HepG2 (cell line): ENCODE measurements around the gene SULT1E1. TPM values are rescaled to one million over a fixed set of nuclear protein-coding genes. Genes with fewer than 3 reads are reported as not detected.
A peak's percentile ranks its signal among the peaks of the same experiment; 100 is the strongest.

Experiments used
- CENPBD1 ChIP-seq: sonication (generic); formaldehyde crosslinking; IDR thresholded peaks from 2 replicates; pipeline ENCODE4 v1.8.0; 2022; ENCODE audit warnings: missing genetic modification reagents, low read depth, mild to moderate bottlenecking, borderline replicate concordance
- HIVEP1 ChIP-seq: sonication (generic); formaldehyde crosslinking; IDR thresholded peaks from 2 replicates; pipeline ENCODE4 v1.4.0; 2020; ENCODE audit warnings: mild to moderate bottlenecking, missing genetic modification reagents
- IRF1 ChIP-seq: sonication (generic); formaldehyde crosslinking; IDR thresholded peaks from 2 replicates; pipeline ENCODE4 v1.4.0; 2020; ENCODE audit warnings: low read depth, mild to moderate bottlenecking, missing genetic modification reagents
- KLF13 ChIP-seq: sonication (generic); formaldehyde crosslinking; IDR thresholded peaks from 2 replicates; pipeline ENCODE4 v1.4.0; 2020; ENCODE audit warnings: mild to moderate bottlenecking, missing genetic modification reagents
- NFKBIZ ChIP-seq: IDR thresholded peaks from 2 replicates; pipeline ENCODE4 v1.6.1; 2018; ENCODE audit warnings: missing genetic modification reagents, missing compliant biosample characterization
- NR2F6 ChIP-seq, 2 experiments: IDR thresholded peaks; 2 replicates each; pipeline ENCODE4 v1.6.1; 2016; ENCODE audit warnings: antibody characterized with exemption in 1 of 2, mild to moderate bottlenecking in 1 of 2
- PHF5A ChIP-seq: IDR thresholded peaks from one replicate; pipeline ENCODE4 v1.6.1; 2018; ENCODE audit warnings: low read depth, missing genetic modification reagents; ENCODE audit not compliant: unreplicated experiment
- POGZ ChIP-seq: sonication (generic); formaldehyde crosslinking; IDR thresholded peaks from 2 replicates; pipeline ENCODE4 v1.4.0; 2020; ENCODE audit warnings: mild to moderate bottlenecking, missing genetic modification reagents
- POLR2AphosphoS2 ChIP-seq: IDR thresholded peaks from 2 replicates; pipeline ENCODE4 v1.6.1; 2011; ENCODE audit warnings: low read depth, low read length, improper control_type of control experiment
- RFXANK ChIP-seq: IDR thresholded peaks from 2 replicates; pipeline ENCODE4 v1.6.1; 2016
- SP5 ChIP-seq: IDR thresholded peaks from 2 replicates; pipeline ENCODE4 v1.6.1; 2016; ENCODE audit warnings: low read depth, borderline replicate concordance
- TBL1XR1 ChIP-seq: fragments of 150-350 bp; IDR thresholded peaks from 2 replicates; pipeline ENCODE4 v1.6.1; 2014; ENCODE audit warnings: borderline replicate concordance, low read length; ENCODE audit not compliant: partially characterized antibody
- TEF ChIP-seq: sonication (generic); formaldehyde crosslinking; IDR thresholded peaks from 2 replicates; pipeline ENCODE4 v1.5.0; 2020; ENCODE audit warnings: missing genetic modification reagents
- TGIF2 ChIP-seq: IDR thresholded peaks from 2 replicates; pipeline ENCODE4 v1.6.1; 2016; ENCODE audit warnings: control low read depth, missing compliant biosample characterization
- ZBTB25 ChIP-seq: IDR thresholded peaks from 2 replicates; pipeline ENCODE4 v1.6.1; 2018; ENCODE audit warnings: missing genetic modification reagents
- ZKSCAN8 ChIP-seq: IDR thresholded peaks from 2 replicates; pipeline ENCODE4 v1.6.1; 2016; ENCODE audit warnings: borderline replicate concordance, missing genetic modification reagents, missing compliant biosample characterization
- ZNF234 ChIP-seq: sonication (generic); formaldehyde crosslinking; conservative IDR thresholded peaks from 2 replicates; pipeline ENCODE4 v1.5.1; 2020; ENCODE audit warnings: mild to moderate bottlenecking, missing genetic modification reagents
- ZNF44 ChIP-seq: sonication (generic); formaldehyde crosslinking; IDR thresholded peaks from 2 replicates; pipeline ENCODE4 v1.5.1; 2020; ENCODE audit warnings: mild to moderate bottlenecking, missing genetic modification reagents
- ZNF484 ChIP-seq: sonication (generic); formaldehyde crosslinking; IDR thresholded peaks from 2 replicates; pipeline ENCODE4 v1.5.1; 2020; ENCODE audit warnings: mild to moderate bottlenecking, low read depth, missing genetic modification reagents, borderline replicate concordance
- ZNF616 ChIP-seq: sonication (generic); formaldehyde crosslinking; IDR thresholded peaks from 2 replicates; pipeline ENCODE4 v1.5.0; 2020; ENCODE audit warnings: low read depth, mild to moderate bottlenecking, missing genetic modification reagents
- ZNF670 ChIP-seq: sonication (generic); formaldehyde crosslinking; IDR thresholded peaks from 2 replicates; pipeline ENCODE4 v1.8.0; 2022; ENCODE audit warnings: mild to moderate bottlenecking, missing genetic modification reagents, borderline replicate concordance
- ZNF720 ChIP-seq: sonication (generic); formaldehyde crosslinking; IDR thresholded peaks from 2 replicates; pipeline ENCODE4 v1.4.0; 2020; ENCODE audit warnings: missing genetic modification reagents
- polyA plus RNA-seq, 8 experiments: library from polyadenylated mRNA; depleted of rRNA in 3 of 8; stranded (reverse) in 7 of 8; unstranded in 1 of 8; fragments of >200 nt; fragmentation: Illumina TruSeq in 4 of 8; extraction: Trizol in 4 of 8; gene quantifications; 2 replicates each; pipeline versions ENCODE4 v1.2.1 to v1.2.3, GENCODE V29; 2011 to 2016; ENCODE audit warnings: low read depth in 4 of 8, missing spikeins in 1 of 8, mixed read lengths in 1 of 8; ENCODE audit not compliant: insufficient read depth in 1 of 8
- total RNA-seq, 5 experiments: library from RNA; depleted of rRNA; stranded (reverse); fragments of >200 nt; fragmentation: Illumina TruSeq; extraction: Trizol; gene quantifications; 2 replicates each; pipeline ENCODE4 v1.2.3, GENCODE V29; 2016; ENCODE audit warnings: low read depth in 1 of 5
- TF ChIP-seq, protein P1 (sequence below): sonication (generic); formaldehyde crosslinking; IDR thresholded peaks from 2 replicates; pipeline ENCODE4 v1.8.1; 2023; ENCODE audit warnings: missing genetic modification reagents, inconsistent platforms, borderline replicate concordance
- TF ChIP-seq, protein P2 (sequence below): sonication (generic); formaldehyde crosslinking; IDR thresholded peaks from 2 replicates; pipeline ENCODE4 v1.4.0; 2020; ENCODE audit warnings: mild to moderate bottlenecking, low read depth, missing genetic modification reagents
- TF ChIP-seq, protein P3 (sequence below): IDR thresholded peaks from 2 replicates; pipeline ENCODE4 v1.6.1; 2016; ENCODE audit warnings: low read depth

SULT1E1 gene
- total and polyA plus RNA-seq, 2 of the 13 experiments (the other 11 are each of a cell fraction or from before 2014, with no cell fraction given), result 1.7 to 3.9 TPM

GRCh38 chr4:69876071-69876470, 16.1 kb upstream of the SULT1E1 start (continued):
- TF ChIP-seq, protein P1, sequence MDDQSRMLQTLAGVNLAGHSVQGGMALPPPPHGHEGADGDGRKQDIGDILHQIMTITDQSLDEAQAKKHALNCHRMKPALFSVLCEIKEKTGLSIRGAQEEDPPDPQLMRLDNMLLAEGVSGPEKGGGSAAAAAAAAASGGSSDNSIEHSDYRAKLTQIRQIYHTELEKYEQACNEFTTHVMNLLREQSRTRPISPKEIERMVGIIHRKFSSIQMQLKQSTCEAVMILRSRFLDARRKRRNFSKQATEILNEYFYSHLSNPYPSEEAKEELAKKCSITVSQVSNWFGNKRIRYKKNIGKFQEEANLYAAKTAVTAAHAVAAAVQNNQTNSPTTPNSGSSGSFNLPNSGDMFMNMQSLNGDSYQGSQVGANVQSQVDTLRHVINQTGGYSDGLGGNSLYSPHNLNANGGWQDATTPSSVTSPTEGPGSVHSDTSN (CRISPR knock-in tag), result no peak
- TF ChIP-seq IRF1 (CRISPR knock-in tag) (no peak), ZKSCAN8 (CRISPR knock-in tag) (no peak), NFKBIZ (CRISPR knock-in tag) (no peak), PHF5A (no peak), RFXANK (CRISPR knock-in tag) (no peak), ZNF616 (CRISPR knock-in tag) (no peak), TBL1XR1 (no peak), KLF13 (CRISPR knock-in tag) (no peak), ZNF720 (CRISPR knock-in tag) (no peak), TEF (CRISPR knock-in tag) (no peak), NR2F6 (IDR thresholded peaks at IDR 0.05) (no peak), NR2F6 (CRISPR knock-in tag; IDR thresholded peaks at IDR 0.05) (no peak), SP5 (CRISPR knock-in tag) (no peak), CENPBD1 (CRISPR knock-in tag) (no peak), ZNF670 (CRISPR knock-in tag) (no peak), ZNF234 (CRISPR knock-in tag) (no peak), ZNF44 (CRISPR knock-in tag) (no peak), POGZ (CRISPR knock-in tag) (peak; percentile 92), TGIF2 (CRISPR knock-in tag) (no peak), HIVEP1 (CRISPR knock-in tag) (no peak), ZBTB25 (CRISPR knock-in tag) (no peak), POLR2AphosphoS2 (no peak), ZNF484 (CRISPR knock-in tag) (no peak)
- TF ChIP-seq, protein P2, sequence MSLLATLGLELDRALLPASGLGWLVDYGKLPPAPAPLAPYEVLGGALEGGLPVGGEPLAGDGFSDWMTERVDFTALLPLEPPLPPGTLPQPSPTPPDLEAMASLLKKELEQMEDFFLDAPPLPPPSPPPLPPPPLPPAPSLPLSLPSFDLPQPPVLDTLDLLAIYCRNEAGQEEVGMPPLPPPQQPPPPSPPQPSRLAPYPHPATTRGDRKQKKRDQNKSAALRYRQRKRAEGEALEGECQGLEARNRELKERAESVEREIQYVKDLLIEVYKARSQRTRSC (CRISPR knock-in tag), result no peak
- TF ChIP-seq, protein P3, sequence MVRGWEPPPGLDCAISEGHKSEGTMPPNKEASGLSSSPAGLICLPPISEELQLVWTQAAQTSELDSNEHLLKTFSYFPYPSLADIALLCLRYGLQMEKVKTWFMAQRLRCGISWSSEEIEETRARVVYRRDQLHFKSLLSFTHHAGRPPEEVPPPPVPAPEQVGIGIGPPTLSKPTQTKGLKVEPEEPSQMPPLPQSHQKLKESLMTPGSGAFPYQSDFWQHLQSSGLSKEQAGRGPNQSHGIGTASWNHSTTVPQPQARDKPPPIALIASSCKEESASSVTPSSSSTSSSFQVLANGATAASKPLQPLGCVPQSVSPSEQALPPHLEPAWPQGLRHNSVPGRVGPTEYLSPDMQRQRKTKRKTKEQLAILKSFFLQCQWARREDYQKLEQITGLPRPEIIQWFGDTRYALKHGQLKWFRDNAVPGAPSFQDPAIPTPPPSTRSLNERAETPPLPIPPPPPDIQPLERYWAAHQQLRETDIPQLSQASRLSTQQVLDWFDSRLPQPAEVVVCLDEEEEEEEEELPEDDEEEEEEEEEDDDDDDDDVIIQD (CRISPR knock-in tag), result peak; percentile 99
